ENCODE data around the gene EXO5.
"Not testable (repeated sequence)": the region's sequence is repeated elsewhere in the genome, so short reads cannot be mapped to it uniquely, and the experiment has no call there.

Gene EXO5

GRCh38 chr1:40534589-40534988, 26.0 kb downstream of the EXO5 start:
- H3K27ac ChIP-seq = no peak overlapping the region
- H3K27me3 ChIP-seq = no peaks in the 10 kb centered on the region
- intact Hi-C loops (cut with DNase I; ENCODE audit: low total_unique reads) = no loop called here
- DNase-seq = no peak
- no peak overlapping the region for H3K4me3 ChIP-seq
- TF ChIP-seq CTCF (IDR thresholded peaks at IDR 0.05) = no peak
- peaks cover 0 to 16% (median 8%) of the 10 kb centered on the region in 4 donors for H3K4me1 ChIP-seq
- no peaks in the 10 kb centered on the region for H3K9me3 ChIP-seq
- H3K36me3 ChIP-seq = peaks cover 0 to 6% (median 0%) of the 10 kb centered on the region in 3 donors

- Histone ChIP-seq H3K4me1 (peaks cover 0 to 12% (median 8%) of the 10 kb centered on the region in 4 donors), H3K36me3 (peaks cover 0 to 12% (median 4%) of the 10 kb centered on the region in 3 donors), H3K4me3 (no peak overlapping the region), H3K27me3 (no peaks in the 10 kb centered on the region), H3K9me3 (no peaks in the 10 kb centered on the region), H3K27ac (no peak overlapping the region)
- no peak for TF ChIP-seq CTCF (IDR thresholded peaks at IDR 0.05)
- intact Hi-C loops (cut with DNase I; ENCODE audit: low total_unique reads) = no loop called here
- no peak for DNase-seq
Measured at GRCh38 chr1:40535732-40536131, 27.2 kb downstream of the EXO5 start.

- Histone ChIP-seq H3K27me3 (no peaks in the 10 kb centered on the region), H3K36me3 (peaks cover 23 to 48% (median 36%) of the 10 kb centered on the region in 3 donors), H3K4me3 (no peak overlapping the region), H3K9me3 (no peaks in the 10 kb centered on the region), H3K4me1 (no peaks in the 10 kb centered on the region), H3K27ac (no peak overlapping the region)
- TF ChIP-seq CTCF (IDR thresholded peaks at IDR 0.05) = no peak
- no peak for DNase-seq
- intact Hi-C loops (cut with DNase I; ENCODE audit: low total_unique reads) = no loop called here
Measured at GRCh38 chr1:40539338-40539737, 30.8 kb downstream of the EXO5 start.

GRCh38 chr1:40546957-40547356, 38.4 kb downstream of the EXO5 start:
- no peak for TF ChIP-seq CTCF (IDR thresholded peaks at IDR 0.05)
- Histone ChIP-seq H3K4me1 (no peaks in the 10 kb centered on the region), H3K27ac (no peak overlapping the region), H3K4me3 (no peak overlapping the region), H3K9me3 (peaks cover 0 to 17% (median 11%) of the 10 kb centered on the region in 3 donors), H3K27me3 (no peaks in the 10 kb centered on the region), H3K36me3 (peaks cover 53 to 58% (median 54%) of the 10 kb centered on the region in 3 donors)
- DNase-seq = no peak
- intact Hi-C loops (cut with DNase I; ENCODE audit: low total_unique reads) = no loop called here

GRCh38 chr1:40553017-40553416, 44.5 kb downstream of the EXO5 start:
- Histone ChIP-seq H3K36me3 (peaks cover 0 to 3% (median 2%) of the 10 kb centered on the region in 3 donors), H3K27me3 (no peaks in the 10 kb centered on the region), H3K4me1 (no peaks in the 10 kb centered on the region), H3K27ac (no peak overlapping the region), H3K4me3 (no peak overlapping the region), H3K9me3 (no peaks in the 10 kb centered on the region)
- no peak for DNase-seq
- intact Hi-C loops (cut with DNase I; ENCODE audit: low total_unique reads) = no loop called here
- no peak for TF ChIP-seq CTCF (IDR thresholded peaks at IDR 0.05)

GRCh38 chr1:40554807-40555206, 46.2 kb downstream of the EXO5 start:
- DNase-seq; H3K27ac ChIP-seq; H3K9me3 ChIP-seq; intact Hi-C loops (cut with DNase I; ENCODE audit: low total_unique reads); H3K4me3 ChIP-seq; H3K27me3 ChIP-seq; H3K4me1 ChIP-seq; H3K36me3 ChIP-seq: not testable (repeated sequence)
